CD1c-positive myeloid dendritic cell (primary cell): ENCODE results near the gene SESN1.
"Not testable (repeated sequence)": the region's sequence is repeated elsewhere in the genome, so short reads cannot be mapped to it uniquely, and the experiment has no call there.

ENCODE experiments used
- DNase-seq: peaks from one replicate; pipeline ENCODE4 v3.0.0-alpha.2; 2016; ENCODE audit errors: extremely low spot score

The SESN1 gene

DNA sequence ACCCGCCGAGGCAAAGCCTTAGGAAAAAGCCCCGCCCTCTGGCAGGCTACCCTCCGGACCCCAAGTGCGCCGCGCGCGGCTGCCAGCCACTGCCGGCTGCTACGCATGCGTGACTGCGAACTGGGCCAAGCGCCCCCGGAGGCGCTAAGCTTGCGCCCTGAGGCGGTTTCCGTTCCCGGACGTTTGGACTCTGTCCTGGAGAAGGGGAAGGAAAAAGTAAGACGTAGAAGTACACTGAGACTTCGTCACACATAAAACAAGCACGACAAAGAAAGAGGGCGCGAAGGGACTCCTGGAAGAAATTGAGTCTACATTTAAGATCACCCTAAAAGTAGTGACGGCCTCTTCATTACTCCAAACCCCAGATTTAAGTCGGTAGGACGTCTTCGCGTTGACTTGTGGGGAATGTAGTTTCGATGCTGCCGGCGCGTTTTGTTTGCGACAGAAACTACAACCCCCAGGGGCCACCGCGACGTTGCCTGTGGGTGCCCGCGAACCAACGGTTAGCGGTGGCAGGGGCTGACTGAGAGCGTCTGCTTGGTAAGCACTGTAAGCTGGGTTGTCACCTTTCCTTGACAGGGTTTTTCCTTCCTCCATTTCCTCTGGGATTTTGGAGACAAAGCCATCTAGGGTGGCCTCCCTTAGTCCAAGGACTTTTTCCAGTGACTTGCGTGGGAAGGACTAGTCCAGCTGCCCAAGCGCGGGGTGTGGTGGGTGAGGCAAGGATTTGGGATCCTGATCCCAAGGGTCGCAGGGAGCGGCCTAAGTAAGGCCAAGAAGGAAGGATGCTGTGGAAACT lies 589 bp upstream of the SESN1 start, which contains the start of gene CEP57L1:
TSS of gene CEP57L1 (plus strand) at position 472 of the 799 bp plus-strand sequence. CDS start 49,715 bp downstream, outside the sequence.
- peak; percentile 98 for DNase-seq

GRCh38 chr6:109093732-109094415 lies 772 bp downstream of the SESN1 start:
- no peak for DNase-seq

GRCh38 chr6:109092074-109092473 lies 2.6 kb downstream of the SESN1 start:
- no peak for DNase-seq

GRCh38 chr6:109091314-109092024 lies 3.2 kb downstream of the SESN1 start:
- no peak for DNase-seq

DNA sequence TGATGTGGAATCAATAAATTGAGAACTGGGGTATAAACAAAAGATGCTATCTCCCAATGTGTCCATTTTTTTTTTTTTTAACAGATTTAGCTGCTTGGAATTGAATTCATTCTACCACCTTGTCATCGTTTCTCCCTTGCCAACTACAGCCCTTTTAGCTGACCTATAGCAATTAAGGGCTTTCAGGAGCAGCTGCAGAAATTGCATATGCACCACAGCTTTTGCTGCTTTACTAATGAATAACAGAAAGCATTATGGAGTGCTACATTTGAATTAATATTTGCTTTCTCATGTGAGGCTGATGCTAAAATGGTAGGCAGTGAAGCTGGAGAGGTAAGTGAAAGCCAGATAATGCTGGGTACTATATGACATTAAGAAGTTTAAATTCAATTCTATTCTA lies 5.7 kb downstream of the SESN1 start:
- DNase-seq = no peak

DNA sequence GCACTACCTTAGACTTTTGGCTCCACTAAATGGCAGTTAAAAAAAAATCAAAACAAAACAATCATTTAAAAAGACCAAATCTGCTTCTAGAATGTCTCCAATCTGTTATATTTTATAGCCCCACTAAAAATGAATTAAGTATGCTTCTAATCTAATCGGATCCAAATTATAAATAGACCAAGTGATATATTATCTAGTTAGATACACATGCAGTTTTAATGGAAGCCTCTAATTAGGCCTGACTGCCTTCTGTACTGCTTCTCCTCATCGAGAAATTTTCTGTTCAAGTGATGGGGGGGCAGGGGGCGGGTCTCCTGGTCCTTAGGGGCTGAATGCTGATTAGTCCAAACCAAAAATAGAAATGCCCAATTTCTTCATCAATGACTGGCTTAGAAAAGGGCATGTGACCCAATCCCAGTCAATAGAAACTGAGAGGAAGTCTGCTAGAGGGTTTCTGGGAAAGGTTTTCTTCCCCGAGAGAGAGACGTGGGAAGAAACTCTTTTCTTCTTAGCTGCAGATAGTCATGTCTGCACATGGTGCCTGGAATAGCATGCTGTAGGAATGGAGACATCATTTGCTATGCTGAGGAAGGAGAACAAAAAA lies 6.9 kb downstream of the SESN1 start:
- no peak for DNase-seq

- DNase-seq = not testable (repeated sequence)
These were observed 10.5 kb downstream of the SESN1 start for GRCh38 chr6:109084146-109084545.

DNA sequence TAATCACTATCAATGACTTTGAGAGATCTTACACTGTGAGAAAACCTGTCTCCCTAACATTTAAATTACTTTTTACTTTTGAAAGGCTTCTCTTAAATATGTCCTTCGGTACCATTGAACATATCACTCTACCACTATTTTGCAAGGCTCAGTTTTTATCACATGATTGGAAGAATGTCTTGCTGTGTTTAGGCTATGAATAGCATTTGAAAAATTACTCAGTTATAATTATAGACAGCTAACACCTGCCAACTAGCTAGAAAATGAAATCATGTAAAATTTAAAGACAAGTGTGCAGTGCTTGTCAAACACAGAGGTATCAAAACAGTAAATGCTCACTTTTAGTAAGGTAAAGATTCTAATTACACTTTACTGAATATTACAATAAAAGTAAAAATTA lies 11.0 kb downstream of the SESN1 start:
- DNase-seq = no peak

- no peak for DNase-seq
These were observed 12.5 kb downstream of the SESN1 start for GRCh38 chr6:109082188-109082577.

DNA sequence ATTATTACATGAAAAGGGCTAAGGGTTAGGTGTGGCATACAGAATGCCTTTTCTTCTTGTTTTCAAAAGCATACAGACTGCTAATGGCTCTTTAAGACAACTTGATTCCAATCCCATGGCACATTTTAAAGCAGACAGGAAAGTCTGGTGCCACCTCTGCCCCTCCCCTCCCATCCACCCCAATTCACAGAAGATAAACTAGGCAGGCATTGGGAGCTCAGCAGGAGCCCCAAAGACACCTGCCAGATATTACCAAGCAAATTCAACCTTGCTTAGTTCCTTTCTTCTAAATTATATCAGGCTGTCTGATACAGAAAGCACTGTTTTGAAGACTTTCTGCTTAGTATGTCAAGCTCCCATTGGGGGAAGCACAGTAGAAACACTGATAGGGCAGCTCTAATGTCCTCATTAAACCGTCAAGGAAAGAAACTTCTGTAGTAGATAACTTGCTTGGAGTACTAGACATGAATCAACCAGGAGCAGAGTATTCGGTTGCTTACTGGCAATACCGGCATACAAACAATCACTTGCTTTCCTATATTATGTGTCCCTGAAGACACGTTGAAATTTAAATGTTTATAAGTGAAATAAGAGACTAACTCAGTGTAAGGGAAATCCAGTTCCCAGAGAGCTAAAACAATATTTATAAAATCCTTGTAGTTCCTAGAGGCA lies 13.0 kb downstream of the SESN1 start:
- DNase-seq = no peak

- no peak for DNase-seq
These were observed 13.6 kb downstream of the SESN1 start for GRCh38 chr6:109081026-109081425.

GRCh38 chr6:109079981-109080380 lies 14.7 kb downstream of the SESN1 start:
- DNase-seq = no peak

- no peak for DNase-seq
These were observed 18.3 kb downstream of the SESN1 start for GRCh38 chr6:109076377-109076776.

DNA sequence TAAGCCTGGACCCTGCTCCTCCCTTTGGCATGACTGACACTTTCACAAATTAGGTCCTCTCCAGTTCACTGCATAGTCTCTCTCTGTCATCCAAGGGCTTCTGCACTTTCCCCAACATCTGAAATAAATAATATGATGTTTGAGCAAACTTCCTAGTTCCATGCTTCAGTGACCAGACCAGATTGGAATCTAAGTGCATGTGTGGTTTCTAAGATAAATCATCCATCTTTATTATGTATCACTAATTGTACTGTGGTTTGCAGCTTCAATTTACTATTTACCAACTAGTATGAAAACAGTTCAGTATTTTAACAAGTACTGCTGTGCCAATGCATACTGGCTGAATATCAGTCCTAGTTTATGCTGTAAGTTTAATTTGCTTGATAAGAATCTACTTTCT lies 18.7 kb downstream of the SESN1 start:
- DNase-seq = no peak

DNA sequence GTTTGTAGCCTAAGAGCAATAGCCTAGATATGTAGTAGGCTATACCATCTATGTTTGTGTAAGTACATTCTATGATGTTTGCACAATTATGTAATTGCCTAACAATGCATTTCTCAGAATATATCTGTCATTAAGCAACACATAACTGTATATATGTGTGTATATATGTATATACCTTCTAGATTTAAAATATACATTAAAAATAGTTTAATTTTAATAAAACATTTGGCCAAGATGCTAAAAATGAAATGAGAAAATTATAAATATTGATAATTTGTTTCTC lies 20.6 kb downstream of the SESN1 start:
- DNase-seq = no peak

DNA sequence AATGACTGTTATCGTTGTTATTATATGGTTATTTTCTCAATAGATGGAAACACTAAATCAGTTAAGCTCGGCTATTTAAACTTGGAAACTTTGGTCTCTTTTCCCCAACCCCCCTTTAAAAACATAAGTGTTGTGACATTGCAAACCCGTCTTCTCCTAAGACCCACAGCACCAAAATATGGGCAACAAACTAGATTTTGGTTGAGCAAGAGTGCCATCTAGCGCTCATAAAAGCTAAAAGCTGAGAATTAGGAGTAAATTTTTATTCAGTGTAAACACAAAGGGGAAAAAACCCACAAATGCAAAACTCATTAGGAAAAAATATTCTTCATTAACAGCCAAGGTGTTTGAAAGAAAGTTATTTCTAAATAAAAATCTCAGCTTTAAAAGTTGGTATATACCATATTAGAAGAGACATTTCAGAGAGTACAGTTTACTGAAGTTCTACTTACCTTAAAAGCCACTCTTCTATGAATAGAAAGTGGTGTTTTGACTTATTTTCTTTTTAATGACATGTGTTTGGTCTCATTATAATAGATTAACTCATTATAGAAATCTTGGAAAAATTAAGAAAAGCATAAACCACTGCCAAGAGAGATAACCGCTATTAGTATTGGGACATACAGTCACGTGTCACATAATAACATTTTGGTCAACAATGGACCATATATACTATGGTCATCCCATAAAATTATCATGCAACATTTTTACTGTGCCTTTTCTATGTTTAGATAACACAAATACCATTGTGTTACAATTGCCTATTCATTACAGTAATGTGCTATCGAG lies 21.1 kb downstream of the SESN1 start:
- DNase-seq = peak; percentile 87

GRCh38 chr6:109071125-109071917 lies 23.3 kb downstream of the SESN1 start:
- DNase-seq = no peak

- DNase-seq = no peak
These were observed 24.9 kb downstream of the SESN1 start for GRCh38 chr6:109069746-109070145.

GRCh38 chr6:109062767-109063352 lies 31.8 kb downstream of the SESN1 start:
- no peak for DNase-seq

GRCh38 chr6:109062216-109062615 lies 32.4 kb downstream of the SESN1 start:
- DNase-seq = no peak
